Activated CD8-positive, alpha-beta T cell treated with anti-CD3 and anti-CD28 coated beads, Interleukin-2, amount 10 ng/mL, durations not matched to agents 7 days and 5 days (primary cell): Measurements from ENCODE around the gene CASTOR1. TPM values are rescaled to one million over a fixed set of nuclear protein-coding genes. Genes with fewer than 3 reads are reported as not detected.

Experiments
- ATAC-seq: fragments of 150-1000 bp; cut with Tn5 transposase; one replicate; pipeline ENCODE4 v1.10.0; 2021; ENCODE audit warnings: moderate library complexity
- CTCF ChIA-PET: fragments of 350-600 bp; sonication (Branson Sonifier 250); formaldehyde crosslinking; loops from one replicate; lab custom pipeline; 2021; ENCODE audit warnings: antibody characterized with exemption; lab: Charles Lee
- POLR2A ChIA-PET: fragments of 350-600 bp; sonication (Branson Sonifier 250); formaldehyde crosslinking; loops from one replicate; lab custom pipeline; 2021; ENCODE audit warnings: antibody characterized with exemption; lab: Charles Lee
- DNase-seq: peaks from one replicate; pipeline ENCODE4 v3.0.0-alpha.2; 2020
- H3K27ac Mint-ChIP-seq: one replicate; pipeline ENCODE4 v1.8.0; 2021; ENCODE audit warnings: mild to moderate bottlenecking, mixed read lengths
- H3K27me3 Mint-ChIP-seq: one replicate; pipeline ENCODE4 v1.8.0; 2021; ENCODE audit warnings: low read depth, mixed read lengths
- H3K36me3 Mint-ChIP-seq: one replicate; pipeline ENCODE4 v1.8.0; 2021; ENCODE audit warnings: low read depth, mixed read lengths
- H3K4me1 Mint-ChIP-seq: one replicate; pipeline ENCODE4 v1.8.0; 2021; ENCODE audit warnings: low read depth, mixed read lengths
- H3K4me3 Mint-ChIP-seq: one replicate; pipeline ENCODE4 v1.8.0; 2021; ENCODE audit warnings: mild to moderate bottlenecking, mixed read lengths
- H3K9me3 Mint-ChIP-seq: one replicate; pipeline ENCODE4 v1.8.0; 2022; ENCODE audit warnings: mixed read lengths; ENCODE audit not compliant: insufficient read depth
- total RNA-seq, 2 experiments: library from RNA; stranded (reverse); gene quantifications; one replicate each; pipeline ENCODE4 v1.2.3, GENCODE V29; 2021

The CASTOR1 gene
- total RNA-seq, 2 experiments from 2014 or later, result 24.5 to 25.4 TPM

DNA sequence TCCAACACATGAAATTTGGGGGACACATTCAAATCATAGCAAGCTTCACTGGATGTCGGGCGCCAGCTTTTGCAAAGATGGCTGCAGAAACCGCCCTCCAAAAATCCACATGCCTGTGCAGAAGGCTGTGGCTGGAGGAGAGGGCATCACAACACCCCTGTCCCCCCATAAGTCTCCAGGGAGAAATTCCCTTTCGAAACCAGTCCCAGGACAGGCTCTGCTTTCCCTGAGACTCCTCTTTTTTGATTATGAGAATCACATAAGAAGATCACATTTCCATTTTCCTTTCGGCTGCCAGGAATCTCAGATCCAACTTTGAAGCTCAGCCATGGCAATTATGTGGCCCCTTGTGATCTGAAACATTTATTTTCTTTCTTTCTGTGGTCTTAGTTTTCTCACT, 52.4 kb downstream of the CASTOR1 start:
- Mint-ChIP-seq H3K4me1 (peaks cover 84% of the 10 kb centered on the region), H3K4me3 (no peak overlapping the region), H3K27me3 (no peaks in the 10 kb centered on the region), H3K27ac (peak overlapping the region; percentile 79), H3K36me3 (peaks cover 35% of the 10 kb centered on the region), H3K9me3 (no peaks in the 10 kb centered on the region)
- ATAC-seq (no peak), DNase-seq (no peak)
- ChIA-PET POLR2A (no interaction called here), CTCF (interaction anchor here (0.9 to 3.1 kb wide), 6 partner anchors 8 to 129 kb away, joined by 3 to 22 read pairs (median 5); no protein-coding TSS in a partner anchor)

DNA sequence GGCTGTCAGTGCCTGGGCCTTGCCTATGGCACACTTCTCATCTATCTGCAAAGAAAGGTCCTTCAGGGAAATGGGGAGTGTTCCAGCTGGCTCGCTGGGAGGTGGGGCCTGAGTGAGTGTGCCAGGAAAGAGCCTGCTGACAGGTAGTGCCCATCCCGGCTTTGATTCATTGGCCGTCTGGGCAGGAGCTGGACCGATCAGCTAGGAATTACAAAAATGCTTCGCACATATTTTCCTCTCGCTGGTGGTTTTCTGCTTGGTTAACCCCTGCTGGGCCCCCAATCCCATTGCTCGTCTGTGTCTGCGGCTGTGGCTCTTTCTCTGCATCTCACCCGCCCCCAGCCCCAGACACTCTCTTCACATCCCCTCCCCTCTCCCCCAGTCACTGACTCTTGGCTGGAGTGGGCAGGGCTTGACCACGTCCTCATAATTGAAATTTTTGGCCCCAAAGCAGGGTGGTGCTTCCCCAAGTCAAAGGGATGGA, 53.6 kb downstream of the CASTOR1 start:
- H3K9me3 Mint-ChIP-seq, result no peaks in the 10 kb centered on the region
- peaks cover 83% of the 10 kb centered on the region for H3K4me1 Mint-ChIP-seq
- no peak for ATAC-seq
- DNase-seq, result no peak
- H3K36me3 Mint-ChIP-seq, result peaks cover 23% of the 10 kb centered on the region
- ChIA-PET CTCF (interaction anchor here (0.9 to 1.7 kb wide), 2 partner anchors 9 to 127 kb away, joined by 3 to 5 read pairs; no protein-coding TSS in a partner anchor), POLR2A (no interaction called here)
- H3K27ac Mint-ChIP-seq, result peak overlapping the region; percentile 63
- H3K4me3 Mint-ChIP-seq, result no peak overlapping the region
- no peaks in the 10 kb centered on the region for H3K27me3 Mint-ChIP-seq

Other genes with a start within 250 kb of the CASTOR1 start
- not detected for gene HORMAD2, start 209.0 kb downstream of the CASTOR1 start, total RNA-seq
- gene LIF, start 42.7 kb downstream of the CASTOR1 start, total RNA-seq, result 100 to 1,000 TPM; 532 to 569 TPM
- gene OSM, start 22.7 kb downstream of the CASTOR1 start, total RNA-seq, result 100 to 1,000 TPM; 135 to 140 TPM
- gene TBC1D10A, start 37.4 kb upstream of the CASTOR1 start, total RNA-seq, result 10 to 100 TPM; 47.6 to 49.2 TPM
- gene SF3A1, start 67.4 kb upstream of the CASTOR1 start, total RNA-seq, result 100 to 1,000 TPM; 211 to 246 TPM
- gene CCDC157, start 67.5 kb upstream of the CASTOR1 start, total RNA-seq, result 1 to 10 TPM; 4.3 to 5.0 TPM
- gene RNF215, start 97.9 kb upstream of the CASTOR1 start, total RNA-seq, result 10 to 100 TPM; 12.0 to 14.6 TPM
- gene SEC14L2, start 107.5 kb upstream of the CASTOR1 start, total RNA-seq, result 10 to 100 TPM in 1 of 2 experiments, 1 to 10 TPM in 1; 9.7 to 13.1 TPM
- 10 to 100 TPM; 67.4 to 68.0 TPM for gene MTFP1, start 136.3 kb upstream of the CASTOR1 start, total RNA-seq
- gene SEC14L3, start 182.5 kb upstream of the CASTOR1 start, total RNA-seq, result not detected
- gene SEC14L4, start 216.2 kb upstream of the CASTOR1 start, total RNA-seq, result not detected